GM12878 (cell line): ENCODE measurements around the gene MYG1. TPM values are rescaled to one million over a fixed set of nuclear protein-coding genes. Genes with fewer than 3 reads are reported as not detected.
A peak's percentile ranks its signal among the peaks of the same experiment; 100 is the strongest.

Experiments
- ATAC-seq: fragments of 200-7000 bp; cut with Tn5 transposase; 3 replicates; pipeline ENCODE4 v1.9.1; 2020; ENCODE audit warnings: mild to moderate bottlenecking, moderate library complexity
- BruUV-seq: library from RNA; stranded (reverse); fragments of 400-500 nt; replicated peaks from 2 replicates; lab custom pipeline; 2021; lab: Mats Ljungman, UMichigan
- CTCF ChIA-PET: fragments of 300-600 bp; sonication (Branson Sonifier 250); formaldehyde crosslinking; extraction: SDS; loops from one replicate; lab custom pipeline; 2021; ENCODE audit warnings: inconsistent platforms; lab: Yijun Ruan, JAX
- POLR2A ChIA-PET: fragments of 350-600 bp; formaldehyde crosslinking; extraction: SDS; loops from one replicate; lab custom pipeline; 2021; ENCODE audit warnings: inconsistent platforms; lab: Charles Lee
- RAD21 ChIA-PET: fragments of 300-600 bp; sonication (Branson Sonifier 250); formaldehyde crosslinking; loops from one replicate; lab custom pipeline; 2023; ENCODE audit warnings: antibody characterized with exemption; ENCODE audit not compliant: unreplicated experiment; lab: Charles Lee
- SMC1A ChIA-PET: fragments of 300-600 bp; sonication (Branson Sonifier 250); formaldehyde crosslinking; loops from one replicate; lab custom pipeline; 2023; ENCODE audit not compliant: unreplicated experiment, uncharacterized antibody; lab: Charles Lee
- DNase-seq: peaks from one replicate; pipeline ENCODE4 v3.0.0-alpha.2; 2011; ENCODE audit warnings: low read depth, low spot score
- FAIRE-seq: peaks from 3 replicates; lab custom pipeline; 2011; peaks lifted over from hg19 to GRCh38; lab: Jason Lieb, UNC
- H2AFZ ChIP-seq: 2 replicates; pipeline ENCODE4 v1.6.0; 2011; ENCODE audit warnings: low read depth, low read length, control low read depth; ENCODE audit not compliant: control insufficient read depth
- H3K27ac ChIP-seq: 2 replicates; pipeline ENCODE4 v1.5.1; 2011; ENCODE audit warnings: control low read depth; ENCODE audit not compliant: control insufficient read depth, insufficient read depth
- H3K27me3 ChIP-seq, 2 experiments: replicated peaks in 1 of 2; 2 replicates each; pipeline versions ENCODE4 v1.6.0 to v1.6.1; 2011; ENCODE audit warnings: low read length in 1 of 2; ENCODE audit not compliant: control insufficient read depth in 2 of 2, insufficient read depth in 2 of 2
- H3K36me3 ChIP-seq, 2 experiments: 2 replicates each; pipeline ENCODE4 v1.5.1; 2011; ENCODE audit warnings: low read length in 1 of 2; ENCODE audit not compliant: control insufficient read depth in 2 of 2, insufficient read depth in 2 of 2
- H3K4me1 ChIP-seq: 2 replicates; pipeline ENCODE4 v1.6.1; 2011; ENCODE audit warnings: mild to moderate bottlenecking, low read length, moderate library complexity, mixed read lengths; ENCODE audit not compliant: control insufficient read depth, insufficient read depth
- H3K4me2 ChIP-seq: 2 replicates; pipeline ENCODE4 v1.6.0; 2011; ENCODE audit warnings: control low read depth; ENCODE audit not compliant: control insufficient read depth, insufficient read depth
- H3K4me3 ChIP-seq: fragments of 200-600 bp; sonication (generic); 2 replicates; pipeline ENCODE4 v1.5.1; 2016
- H3K79me2 ChIP-seq: 2 replicates; pipeline ENCODE4 v1.6.0; 2011; ENCODE audit warnings: low read length; ENCODE audit not compliant: control insufficient read depth, insufficient read depth
- H3K9ac ChIP-seq: 2 replicates; pipeline ENCODE4 v1.8.0; 2011; ENCODE audit warnings: low read length, control low read depth, mixed read lengths; ENCODE audit not compliant: control insufficient read depth, insufficient read depth
- H3K9me3 ChIP-seq: replicated peaks from 3 replicates; pipeline ENCODE4 v1.5.1; 2011; ENCODE audit warnings: mild to moderate bottlenecking, low read length; ENCODE audit not compliant: control insufficient read depth, insufficient read depth
- H4K20me1 ChIP-seq: 2 replicates; pipeline ENCODE4 v1.6.0; 2011; ENCODE audit not compliant: control insufficient read depth, insufficient read depth
- ASH2L ChIP-seq: fragments of 300-600, 200-600 bp; sonication (generic); IDR thresholded peaks from 2 replicates; pipeline ENCODE4 v1.6.1; 2017; ENCODE audit warnings: low read depth, mild to moderate bottlenecking, borderline replicate concordance
- BACH1 ChIP-seq: fragments of 450-650 bp; IDR thresholded peaks from 2 replicates; pipeline ENCODE4 v1.6.1; 2017; ENCODE audit warnings: mild to moderate bottlenecking, borderline replicate concordance
- CHD1 ChIP-seq: IDR thresholded peaks from 2 replicates; pipeline ENCODE4 v1.6.1; 2012; ENCODE audit warnings: low read depth, low read length, improper control_type of control experiment
- EED ChIP-seq: sonication (generic); IDR thresholded peaks from 2 replicates; pipeline ENCODE4 v1.6.1; 2016; ENCODE audit warnings: antibody characterized with exemption, low read depth
- EGR1 ChIP-seq, 2 experiments: IDR thresholded peaks; 1 replicate in 1 of 2; 2 replicates in 1 of 2; pipeline ENCODE4 v1.6.1; 2011 to 2012; ENCODE audit warnings: low read depth in 2 of 2, low read length in 2 of 2, borderline replicate concordance in 1 of 2, mild to moderate bottlenecking in 1 of 2, moderate library complexity in 1 of 2
- FOS ChIP-seq: IDR thresholded peaks from 3 replicates; pipeline ENCODE4 v1.6.1; 2011; ENCODE audit warnings: borderline replicate concordance; ENCODE audit not compliant: insufficient read length; ENCODE audit errors: extremely low read depth
- IKZF2 ChIP-seq, 2 experiments: fragments of 450-650 bp; IDR thresholded peaks; 2 replicates each; pipeline ENCODE4 v1.6.1; 2017; ENCODE audit warnings: mild to moderate bottlenecking in 2 of 2, moderate library complexity in 2 of 2
- NR2C2 ChIP-seq: IDR thresholded peaks from 2 replicates; pipeline ENCODE4 v1.6.1; 2011; ENCODE audit warnings: borderline replicate concordance, low read depth; ENCODE audit not compliant: control insufficient read depth, insufficient read length
- PAX8 ChIP-seq: fragments of 450-650 bp; IDR thresholded peaks from 2 replicates; pipeline ENCODE4 v1.6.1; 2017; ENCODE audit warnings: mild to moderate bottlenecking, moderate library complexity
- POU2F2 ChIP-seq: IDR thresholded peaks from 3 replicates; pipeline ENCODE4 v1.6.1; 2011; ENCODE audit warnings: low read depth, mild to moderate bottlenecking, low read length, borderline replicate concordance
- SMARCA5 ChIP-seq: fragments of 450-650 bp; IDR thresholded peaks from 2 replicates; pipeline ENCODE4 v1.6.1; 2017; ENCODE audit warnings: mild to moderate bottlenecking
- SREBF1 ChIP-seq: IDR thresholded peaks from 2 replicates; pipeline ENCODE4 v1.6.1; 2012; ENCODE audit warnings: mild to moderate bottlenecking, low read length
- STAT1 ChIP-seq: fragments of 450-650 bp; conservative IDR thresholded peaks from 2 replicates; pipeline ENCODE4 v1.6.1; 2014; ENCODE audit warnings: antibody characterized with exemption, mild to moderate bottlenecking
- TCF7 ChIP-seq: IDR thresholded peaks from 2 replicates; pipeline ENCODE4 v1.6.1; 2014; ENCODE audit warnings: antibody characterized with exemption, borderline replicate concordance
- YBX1 ChIP-seq: fragments of 450-650 bp; IDR thresholded peaks from 2 replicates; pipeline ENCODE4 v1.6.1; 2016; ENCODE audit warnings: antibody characterized with exemption
- WGBS: methylation state at CpG from one replicate; pipeline ENCODE4 v1.1.6; 2016; ENCODE audit warnings: low lambda C conversion rate; ENCODE audit not compliant: insufficient replicate concordance, insufficient coverage; ENCODE audit errors: missing lambda C conversion rate; 5-methylcytosine and 5-hydroxymethylcytosine counted together
- in situ Hi-C: fragments of 300-500 bp; cut with MboI; formaldehyde crosslinking; loops from 9 replicates; pipeline ENCODE4 v1.14.3; 2018; ENCODE audit warnings: mixed read lengths
- intact Hi-C: fragments of 100-400 bp; cut with micrococcal nuclease; formaldehyde crosslinking; loops from one replicate; pipeline ENCODE4 v1.14.2; 2022; ENCODE audit not compliant: unreplicated experiment
- polyA plus RNA-seq, 11 experiments: library from polyadenylated mRNA; depleted of rRNA in 4 of 11; unstranded in 6 of 11; stranded (reverse) in 5 of 11; fragments of >200 nt; fragmentation: Nextera tagmentation in 4 of 11; fragmentation: Illumina TruSeq in 1 of 11; extraction: Ambion mirVana in 4 of 11; extraction: Trizol in 1 of 11; gene quantifications; 1 replicate in 1 of 11; 2 replicates in 10 of 11; pipeline versions ENCODE4 v1.2.1 to v1.2.3, GENCODE V29; 2011 to 2016; ENCODE audit warnings: inconsistent platforms in 2 of 11, missing spikeins in 2 of 11, low read depth in 1 of 11
- total RNA-seq, 4 experiments: library from RNA; depleted of rRNA in 3 of 4; stranded (reverse); fragments of >200 nt in 3 of 4; fragmentation: Illumina TruSeq in 1 of 4; extraction: Trizol in 1 of 4; gene quantifications; 2 replicates each; pipeline versions ENCODE4 v1.2.1 to v1.2.3, GENCODE V29; 2013 to 2021
- TF ChIP-seq, protein P1 (sequence below): fragments of 450-650 bp; formaldehyde crosslinking; IDR thresholded peaks from 2 replicates; pipeline ENCODE4 v1.4.0; 2020; ENCODE audit warnings: mild to moderate bottlenecking, moderate library complexity

Gene MYG1
- total and polyA plus RNA-seq, 10 of the 15 experiments (the other 5 are each of a cell fraction or from before 2014, with no cell fraction given), result 20.7 to 81.0 (median 49.4) TPM

DNA sequence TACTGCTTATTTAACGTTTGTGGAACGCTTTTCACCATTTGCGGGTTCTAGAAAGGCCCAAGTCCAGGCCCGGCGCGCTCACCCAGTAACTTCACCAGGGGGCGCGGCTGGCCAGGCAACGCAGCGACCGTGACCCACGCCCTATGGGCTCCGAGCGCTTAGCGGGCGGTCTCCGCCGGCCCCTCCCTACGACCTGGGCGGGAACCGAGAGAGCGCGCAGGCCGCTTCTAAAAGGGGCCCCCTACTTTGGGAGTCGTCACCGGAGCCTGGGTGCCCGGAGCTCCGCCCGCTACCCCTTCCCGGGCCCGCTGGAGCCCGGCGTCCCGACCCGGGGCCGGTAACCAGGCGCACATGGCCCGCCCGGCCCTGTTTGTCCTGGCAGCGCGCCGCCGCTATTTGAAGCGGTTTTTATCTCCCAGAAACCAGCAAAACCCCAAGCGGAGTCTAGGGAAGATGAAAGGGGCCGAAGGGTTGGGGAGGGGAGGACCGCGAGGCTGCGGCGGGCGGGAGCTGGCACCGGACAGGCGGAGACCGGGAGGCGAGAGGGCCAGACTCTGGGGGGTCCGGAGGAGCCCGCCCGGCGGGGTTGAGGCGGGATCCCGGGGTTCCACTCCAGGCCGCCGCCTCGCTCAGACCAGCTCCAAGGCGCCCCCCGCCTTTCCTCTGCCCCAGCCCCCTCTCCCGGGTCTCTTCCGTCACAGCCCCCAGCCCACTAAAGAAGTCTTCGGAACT lies 25.4 kb downstream of the MYG1 start (continued):
- TF ChIP-seq ASH2L (no peak), STAT1 (0 out of 2 replicates have a peak, but pooled peaks have one; percentile 7), CHD1 (0 out of 2 replicates have a peak, but pooled peaks have one; percentile 64), IKZF2 (IDR thresholded peaks at IDR 0.05) (peak in 1 of 2 experiments; percentile 6; a peak in 1 of 4 replicates), YBX1 (no peak), POU2F2 (peak; percentile 63; the same call in 1 of the 3 replicates), SMARCA5 (0 out of 2 replicates have a peak, but pooled peaks have one; percentile 78)

DNA sequence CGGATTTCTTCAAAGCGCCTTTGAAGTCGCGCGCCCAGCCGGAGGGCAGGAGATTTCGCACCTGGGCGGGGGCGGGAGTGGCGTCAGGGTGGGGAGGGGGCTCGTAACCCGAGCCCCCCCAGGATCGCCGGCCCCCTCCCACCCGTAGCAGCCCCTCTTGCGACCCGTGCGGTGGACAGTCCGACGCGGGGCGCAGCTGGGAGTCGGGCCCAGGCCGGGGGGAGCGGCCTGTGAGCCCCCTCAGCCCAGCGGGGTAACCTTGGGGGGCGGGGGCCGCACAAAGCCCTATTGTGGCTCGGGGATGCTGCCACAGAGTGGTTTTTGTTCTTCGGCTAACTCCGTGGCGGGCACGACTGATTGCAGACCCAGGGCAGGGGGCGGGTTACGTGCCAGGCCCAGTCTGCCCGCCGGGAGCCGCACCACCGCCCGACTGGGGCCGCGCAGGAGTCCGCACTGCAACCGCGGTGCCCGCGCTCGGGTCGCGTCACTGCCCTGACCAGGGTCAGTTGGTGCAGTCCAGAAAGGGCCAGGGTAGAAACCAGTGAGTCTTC lies 26.1 kb downstream of the MYG1 start:
- ChIA-PET SMC1A (interaction anchor here (0.5 to 9.8 kb wide), 12 partner anchors 15 to 183 kb away, joined by 3 to 123 read pairs (median 4); partner anchors contain the start of genes SP1 and TARBP2), CTCF (interaction anchor here (0.6 to 15.1 kb wide), 17 partner anchors 8 to 184 kb away, joined by 3 to 240 read pairs (median 5); partner anchors contain the start of genes AMHR2, ESPL1, MYG1 and PFDN5), POLR2A (interaction anchor here (0.9 to 5.0 kb wide), 6 partner anchors 19 to 129 kb away, joined by 3 to 41 read pairs (median 6); partner anchors contain the start of gene PFDN5), RAD21 (interaction anchor here (0.7 to 6.3 kb wide), 12 partner anchors 10 to 259 kb away, joined by 3 to 118 read pairs (median 6); partner anchors contain the start of gene TARBP2)
- Histone ChIP-seq H3K9ac (peak overlapping the region; percentile 80), H3K4me2 (peak overlapping the region; percentile 94), H3K36me3 (no peaks in the 10 kb centered on the region), H3K4me3 (peak overlapping the region; percentile 93), H3K9me3 (no peaks in the 10 kb centered on the region), H2AFZ (peak overlapping the region; percentile 31), H3K79me2 (peaks cover 4% of the 10 kb centered on the region), H4K20me1 (no peaks in the 10 kb centered on the region), H3K4me1 (peaks cover 18% of the 10 kb centered on the region; the same call in 1 of the 2 replicates), H3K27me3 (peaks cover 0 to 1% of the 10 kb centered on the region in 2 experiments; a peak in 2 of 4 replicates), H3K27ac (peak overlapping the region; percentile 87)
- FAIRE-seq (no peak), ATAC-seq (peak; percentile 7), DNase-seq (no peak)
- WGBS, result 5% methylated on average over 25 of the region's 50 CpGs
- no TSS peak for BruUV-seq
- in situ Hi-C loops, result no loop called here
- intact Hi-C loops, result loop anchor here (2.0 kb wide), 1 partner anchor 183 kb away; no protein-coding TSS in a partner anchor
- TF ChIP-seq EGR1 (IDR thresholded peaks at IDR 0.05; ENCODE audit: borderline replicate concordance in 1 of 2, low read depth in 2 of 2, low read length in 2 of 2) (peak in 1 of 2 experiments; percentile 15; a peak in 1 of 3 replicates), FOS (no peak), EED (no peak), NR2C2 (no peak), TCF7 (no peak), BACH1 (no peak), SREBF1 (no peak), PAX8 (no peak)
- TF ChIP-seq, protein P1, sequence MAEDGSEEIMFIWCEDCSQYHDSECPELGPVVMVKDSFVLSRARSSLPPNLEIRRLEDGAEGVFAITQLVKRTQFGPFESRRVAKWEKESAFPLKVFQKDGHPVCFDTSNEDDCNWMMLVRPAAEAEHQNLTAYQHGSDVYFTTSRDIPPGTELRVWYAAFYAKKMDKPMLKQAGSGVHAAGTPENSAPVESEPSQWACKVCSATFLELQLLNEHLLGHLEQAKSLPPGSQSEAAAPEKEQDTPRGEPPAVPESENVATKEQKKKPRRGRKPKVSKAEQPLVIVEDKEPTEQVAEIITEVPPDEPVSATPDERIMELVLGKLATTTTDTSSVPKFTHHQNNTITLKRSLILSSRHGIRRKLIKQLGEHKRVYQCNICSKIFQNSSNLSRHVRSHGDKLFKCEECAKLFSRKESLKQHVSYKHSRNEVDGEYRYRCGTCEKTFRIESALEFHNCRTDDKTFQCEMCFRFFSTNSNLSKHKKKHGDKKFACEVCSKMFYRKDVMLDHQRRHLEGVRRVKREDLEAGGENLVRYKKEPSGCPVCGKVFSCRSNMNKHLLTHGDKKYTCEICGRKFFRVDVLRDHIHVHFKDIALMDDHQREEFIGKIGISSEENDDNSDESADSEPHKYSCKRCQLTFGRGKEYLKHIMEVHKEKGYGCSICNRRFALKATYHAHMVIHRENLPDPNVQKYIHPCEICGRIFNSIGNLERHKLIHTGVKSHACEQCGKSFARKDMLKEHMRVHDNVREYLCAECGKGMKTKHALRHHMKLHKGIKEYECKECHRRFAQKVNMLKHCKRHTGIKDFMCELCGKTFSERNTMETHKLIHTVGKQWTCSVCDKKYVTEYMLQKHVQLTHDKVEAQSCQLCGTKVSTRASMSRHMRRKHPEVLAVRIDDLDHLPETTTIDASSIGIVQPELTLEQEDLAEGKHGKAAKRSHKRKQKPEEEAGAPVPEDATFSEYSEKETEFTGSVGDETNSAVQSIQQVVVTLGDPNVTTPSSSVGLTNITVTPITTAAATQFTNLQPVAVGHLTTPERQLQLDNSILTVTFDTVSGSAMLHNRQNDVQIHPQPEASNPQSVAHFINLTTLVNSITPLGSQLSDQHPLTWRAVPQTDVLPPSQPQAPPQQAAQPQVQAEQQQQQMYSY (CRISPR knock-in tag), result no peak
